ENCODE measurements around the gene CD300LD.
"Not testable (repeated sequence)": the region's sequence is repeated elsewhere in the genome, so short reads cannot be mapped to it uniquely, and the experiment has no call there.

The CD300LD gene

DNA sequence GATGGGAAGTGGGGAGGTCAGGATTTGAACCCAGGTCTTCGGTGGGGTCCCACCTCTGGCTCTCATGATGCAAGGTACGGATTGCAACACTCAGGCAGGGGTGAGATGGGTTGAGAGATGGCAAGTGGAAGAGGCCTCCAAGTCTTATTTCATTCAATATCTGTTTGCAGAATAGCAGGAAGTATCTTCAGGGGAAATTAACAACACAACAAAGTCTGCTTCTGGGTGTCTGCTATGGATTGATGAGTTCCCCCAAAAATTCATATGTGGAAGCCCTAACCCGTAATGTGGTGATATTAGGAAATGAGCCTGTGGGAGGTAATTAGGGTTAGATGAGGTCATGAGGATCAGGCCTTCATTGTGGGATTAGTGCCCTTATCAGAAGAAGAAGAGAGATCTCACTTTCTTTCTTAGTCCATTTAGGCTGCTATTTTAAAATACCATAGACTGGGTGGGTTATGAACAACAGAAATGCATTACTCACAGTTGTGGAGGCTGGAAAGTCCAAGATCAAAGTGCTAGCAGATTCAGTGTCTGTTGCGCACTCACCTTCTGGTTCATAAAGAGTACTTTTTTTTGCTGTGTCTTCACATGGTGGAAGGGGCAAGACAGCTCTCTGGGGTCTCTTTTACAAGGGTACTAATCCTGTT lies 20.3 kb downstream of the CD300LD start:
- no peak for DNase-seq (ENCODE audit: low read depth)

DNA sequence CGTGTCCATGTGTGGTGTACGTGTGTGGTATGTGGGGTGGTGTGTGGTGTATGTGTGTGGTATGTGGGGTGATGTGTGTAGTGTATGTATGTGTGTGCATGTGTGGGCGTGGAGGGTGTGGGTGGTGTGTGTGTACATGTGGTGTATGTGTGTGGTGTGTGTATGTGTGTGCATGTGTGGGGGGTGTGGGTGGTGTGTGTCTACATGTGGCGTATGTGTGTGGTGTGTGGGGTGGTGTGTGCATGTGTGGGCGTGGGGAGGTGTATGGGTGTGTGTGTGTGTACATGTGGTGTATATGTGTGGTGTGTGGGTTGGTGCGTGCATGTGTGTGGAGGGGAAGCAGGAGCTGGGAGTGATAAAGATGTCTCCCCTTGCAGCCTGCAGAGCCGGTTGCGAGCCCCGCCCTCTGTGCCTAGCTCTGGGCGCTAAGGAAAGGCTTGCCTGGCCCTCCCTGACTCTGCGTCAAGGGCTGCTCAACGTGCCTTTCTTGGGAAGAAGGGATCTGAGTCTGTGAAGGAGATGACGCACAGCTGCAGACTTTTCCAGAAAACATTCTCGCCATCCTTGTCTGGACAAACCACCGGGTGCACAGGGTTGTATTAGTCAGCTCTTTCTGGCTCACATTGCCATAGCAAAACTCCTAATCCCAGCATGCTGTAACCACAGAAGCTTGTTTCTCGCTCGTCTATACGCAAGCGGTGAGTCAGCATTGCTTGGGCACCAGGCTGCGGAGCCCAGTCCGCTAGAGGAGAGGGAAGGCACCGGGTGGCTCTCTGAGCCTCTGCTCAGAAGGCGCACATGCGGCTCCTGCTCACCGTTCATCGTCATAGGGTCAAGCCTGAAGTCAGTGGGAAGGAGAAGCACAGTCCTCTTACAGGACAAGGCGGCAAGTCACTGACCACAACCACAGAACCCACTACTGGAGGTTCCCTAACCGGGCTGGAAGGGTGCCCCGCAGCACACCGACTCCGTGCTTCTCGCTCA lies 22.8 kb downstream of the CD300LD start:
- DNase-seq (ENCODE audit: low read depth) = peak; percentile 88

DNA sequence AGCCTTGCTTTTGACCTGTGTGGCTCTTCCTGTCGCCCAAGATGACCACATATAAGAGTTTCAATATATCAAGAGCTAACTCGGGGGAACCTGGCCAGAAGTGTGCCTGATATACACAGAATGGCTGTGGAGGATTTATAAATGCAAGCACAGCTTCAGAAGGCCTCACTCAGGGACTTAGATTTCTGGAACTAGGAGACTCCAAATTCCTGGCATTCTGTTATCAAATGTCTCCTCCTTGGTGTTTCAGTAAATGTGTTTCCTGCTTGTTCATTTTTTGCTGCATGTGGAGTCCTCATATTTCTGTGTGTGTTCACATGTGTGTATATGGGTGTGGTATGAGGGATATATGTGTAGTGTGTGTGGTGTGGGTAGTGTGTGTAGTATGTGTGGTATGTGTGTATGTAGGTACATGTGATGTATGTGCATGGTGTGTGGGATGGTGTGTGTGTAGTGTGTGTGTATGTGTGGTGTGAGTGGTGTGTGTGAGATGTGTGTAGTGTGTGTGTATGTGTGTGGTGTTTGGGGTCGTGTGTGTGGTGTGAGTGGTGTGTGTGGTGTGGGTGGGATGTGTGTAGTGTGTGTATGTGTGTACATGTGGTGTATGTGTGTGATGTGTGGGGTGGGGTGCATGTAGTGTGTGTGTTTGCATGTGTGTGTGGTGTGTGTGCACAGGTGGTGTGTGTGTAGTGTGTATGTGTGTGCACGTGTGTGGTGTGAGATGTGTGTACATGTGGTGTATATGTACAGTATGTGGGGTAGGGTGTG lies 23.8 kb downstream of the CD300LD start:
- DNase-seq (ENCODE audit: low read depth) = no peak

DNA sequence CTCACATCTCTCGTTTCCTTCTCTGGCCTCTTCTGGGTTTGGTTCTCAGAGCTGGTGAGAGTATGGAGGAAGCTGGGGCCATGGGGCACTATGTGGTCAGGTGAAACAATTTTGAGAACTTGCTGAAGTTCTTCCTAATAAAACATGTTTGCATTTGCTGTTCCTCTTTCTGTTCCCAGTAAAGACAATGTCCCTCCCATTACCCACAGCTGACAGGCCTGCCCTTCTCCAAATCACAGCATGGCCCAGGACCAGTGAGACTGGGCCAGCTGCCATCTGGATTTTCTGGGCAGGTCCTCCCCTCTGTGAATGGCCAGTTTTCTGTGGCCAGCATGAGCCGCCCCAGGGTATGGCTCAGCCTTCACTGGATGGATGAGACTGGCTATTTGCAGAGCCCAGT lies 24.7 kb downstream of the CD300LD start, which contains the start of gene CD300H:
TSS of gene CD300H (minus strand) at position 113 of the 400 bp plus-strand sequence.
- DNase-seq (ENCODE audit: low read depth) = no peak

DNA sequence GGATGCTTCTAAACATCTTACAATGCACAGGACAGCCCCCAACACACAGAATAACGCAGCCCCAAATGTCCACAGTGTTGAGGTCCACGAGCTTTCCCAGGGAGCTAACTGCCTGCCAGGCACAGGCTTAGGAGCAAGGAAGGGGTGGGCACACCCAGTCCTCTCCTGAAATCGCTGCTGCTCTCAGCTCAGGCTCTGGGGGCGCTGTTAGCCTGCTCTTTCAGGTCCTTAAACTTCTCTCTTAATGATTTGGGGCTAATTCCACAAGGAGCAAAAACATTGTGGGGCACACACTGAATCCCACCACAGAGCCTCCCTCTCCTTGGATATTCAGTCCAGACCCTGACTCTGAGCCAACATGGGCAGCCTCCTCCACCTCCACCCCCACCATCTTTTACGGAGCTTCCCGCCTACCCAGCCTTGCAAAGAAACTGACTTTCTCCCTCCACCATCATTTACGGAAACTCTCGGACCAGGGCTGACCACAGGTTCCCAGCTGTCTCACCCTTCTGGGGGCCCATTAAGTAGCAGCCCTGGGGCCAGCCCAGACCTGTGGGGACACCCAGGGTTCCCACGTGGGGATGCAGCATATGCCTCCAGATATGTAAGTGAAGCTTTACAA lies 25.8 kb downstream of the CD300LD start:
- DNase-seq (ENCODE audit: low read depth) = no peak

DNA sequence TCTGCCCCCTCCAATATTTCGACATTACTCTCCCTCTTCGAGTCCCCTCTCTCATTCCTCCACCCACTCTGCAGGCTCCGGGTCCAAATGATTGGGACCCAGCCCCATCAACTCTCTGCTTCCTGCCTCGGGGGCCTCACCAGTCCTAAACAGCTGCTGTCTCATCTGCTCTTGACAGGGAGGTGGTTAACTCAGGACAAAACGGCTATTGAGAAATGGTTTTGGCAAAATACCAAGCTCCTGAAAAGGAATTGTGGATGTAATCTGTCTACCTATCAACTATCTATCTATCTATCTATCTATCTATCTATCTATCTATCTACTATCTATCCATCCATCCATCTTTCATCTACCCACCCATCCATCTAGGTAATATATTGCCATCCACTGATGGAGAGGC lies 27.0 kb downstream of the CD300LD start:
- DNase-seq (ENCODE audit: low read depth) = no peak

DNA sequence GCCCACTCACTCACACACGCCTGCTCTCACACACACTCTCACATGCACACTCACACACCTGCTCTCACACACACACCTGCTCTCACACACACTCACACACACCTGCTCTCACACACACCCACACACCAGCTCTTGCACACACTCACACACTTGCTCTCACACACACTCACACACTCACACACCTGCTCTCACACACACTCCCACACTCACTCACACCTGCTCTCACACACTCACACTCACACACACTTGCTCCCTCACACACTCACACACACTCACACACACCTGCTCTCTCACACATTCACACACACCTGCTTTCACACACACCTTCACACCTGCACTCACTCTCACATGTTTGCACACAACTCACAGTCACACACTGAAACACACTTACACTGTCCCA lies 28.7 kb downstream of the CD300LD start:
- no peak for DNase-seq (ENCODE audit: low read depth)

DNA sequence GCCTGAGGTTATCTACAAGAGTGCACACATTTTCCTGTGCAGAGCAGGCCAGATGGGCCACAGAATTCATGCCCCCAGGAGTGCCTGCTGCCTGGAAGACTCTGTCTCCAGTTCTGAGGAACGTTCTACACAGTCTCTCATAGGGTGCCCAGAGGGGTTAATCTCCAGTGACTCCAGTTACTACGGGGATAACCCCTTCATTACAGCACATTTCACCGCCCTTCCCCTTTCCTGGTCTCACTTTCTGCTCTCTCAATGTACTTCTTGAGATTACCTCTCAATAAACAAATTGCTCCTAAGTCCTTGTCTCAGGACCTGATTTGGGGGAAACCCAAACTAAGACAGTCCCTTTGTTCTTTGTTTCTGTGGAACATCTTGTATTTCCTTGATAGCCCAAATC lies 30.5 kb downstream of the CD300LD start:
- DNase-seq (ENCODE audit: low read depth) = no peak

DNA sequence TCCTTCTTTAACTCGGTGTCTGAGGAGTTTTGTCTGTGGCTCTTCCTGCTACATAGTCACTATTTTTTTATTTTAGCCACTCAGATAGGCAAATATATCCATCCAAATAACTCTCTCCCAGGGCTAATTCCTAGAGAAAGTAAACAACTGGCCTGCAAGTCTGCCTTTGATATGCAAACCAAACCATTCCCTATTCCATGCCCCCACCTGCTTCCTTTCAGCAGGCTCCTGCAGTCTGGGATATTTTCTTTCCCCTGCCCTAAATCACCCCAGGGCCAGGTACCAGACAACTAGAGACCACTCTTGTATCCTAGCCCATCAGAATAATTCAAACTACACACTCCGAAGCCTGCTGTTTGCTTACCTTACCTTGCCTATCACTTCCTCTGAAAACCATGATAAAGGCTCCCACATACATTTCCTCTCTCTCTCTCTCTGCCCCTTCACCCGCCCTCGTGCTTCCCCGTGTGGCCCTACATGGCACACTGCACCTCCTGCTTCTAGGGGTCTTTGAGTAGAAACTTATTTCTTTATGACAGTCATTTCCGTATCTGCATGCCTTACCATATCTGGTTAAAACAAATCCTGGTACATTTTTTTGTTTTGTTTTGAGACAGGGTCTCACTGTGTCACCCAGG lies 33.1 kb downstream of the CD300LD start:
- no peak for DNase-seq (ENCODE audit: low read depth)

DNA sequence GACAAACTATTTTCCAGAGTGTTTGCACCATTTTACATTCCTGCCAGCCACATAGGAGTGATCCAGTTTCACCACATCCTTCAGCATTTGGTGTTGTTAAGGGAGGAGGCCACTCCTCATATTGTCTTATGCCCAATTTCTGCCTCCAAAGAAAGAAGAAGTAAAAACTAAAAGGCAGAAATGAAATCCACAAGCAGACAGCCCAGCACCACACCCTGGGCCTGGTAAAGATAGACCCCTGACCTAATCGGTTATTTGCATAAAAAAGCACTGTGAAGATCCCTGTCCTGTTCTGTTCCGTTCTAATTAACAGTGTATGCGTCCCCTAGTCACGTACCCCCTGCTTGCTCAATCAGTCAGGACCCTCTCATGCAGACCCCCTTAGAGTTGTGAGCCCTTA lies 33.7 kb downstream of the CD300LD start:
- DNase-seq (ENCODE audit: low read depth) = not testable (repeated sequence)

DNA sequence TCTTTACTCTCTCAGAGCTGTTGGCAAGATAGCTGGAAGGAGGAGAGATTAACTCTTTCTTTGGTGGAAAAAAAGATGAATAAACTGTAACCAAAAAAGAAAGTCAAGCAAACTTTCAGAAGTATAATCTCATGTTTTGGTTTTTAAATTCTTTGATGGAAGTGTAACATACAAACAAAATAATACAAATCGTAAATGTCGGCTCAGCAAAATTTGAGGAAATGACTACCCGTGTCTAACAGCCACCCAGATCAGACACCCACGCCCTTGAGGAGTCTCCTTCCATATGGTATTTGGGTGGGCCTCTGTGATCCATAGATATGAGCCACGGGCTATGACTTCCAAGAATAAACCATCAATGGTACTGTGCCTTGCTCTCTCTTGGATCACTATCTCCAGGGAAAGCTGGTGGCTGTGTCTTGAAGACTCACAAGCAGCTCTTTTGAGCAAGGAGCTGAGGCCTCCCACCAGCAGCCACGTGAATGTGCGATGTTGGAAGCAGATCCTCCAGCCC lies 36.6 kb downstream of the CD300LD start:
- no peak for DNase-seq (ENCODE audit: low read depth)

DNA sequence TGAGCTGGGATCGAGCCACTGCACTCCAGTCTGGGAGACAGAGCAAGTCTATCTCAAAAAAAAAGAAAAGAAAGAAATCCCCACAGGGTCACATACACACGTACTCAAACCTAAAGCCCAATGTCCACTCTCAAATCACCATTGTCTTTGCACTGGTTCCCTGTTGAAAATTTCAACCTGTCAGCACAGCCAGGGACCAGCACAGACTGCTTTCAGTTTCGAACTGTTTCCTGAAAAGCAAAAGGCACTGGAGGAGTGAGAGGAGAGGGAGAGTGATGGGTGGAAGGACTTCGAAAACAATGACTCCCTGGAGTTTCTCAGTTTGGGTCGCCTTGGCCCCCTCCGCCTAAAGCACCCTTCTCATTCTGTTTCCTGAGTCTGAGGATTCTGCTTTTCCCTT lies 37.2 kb downstream of the CD300LD start:
- no peak for DNase-seq (ENCODE audit: low read depth)

DNA sequence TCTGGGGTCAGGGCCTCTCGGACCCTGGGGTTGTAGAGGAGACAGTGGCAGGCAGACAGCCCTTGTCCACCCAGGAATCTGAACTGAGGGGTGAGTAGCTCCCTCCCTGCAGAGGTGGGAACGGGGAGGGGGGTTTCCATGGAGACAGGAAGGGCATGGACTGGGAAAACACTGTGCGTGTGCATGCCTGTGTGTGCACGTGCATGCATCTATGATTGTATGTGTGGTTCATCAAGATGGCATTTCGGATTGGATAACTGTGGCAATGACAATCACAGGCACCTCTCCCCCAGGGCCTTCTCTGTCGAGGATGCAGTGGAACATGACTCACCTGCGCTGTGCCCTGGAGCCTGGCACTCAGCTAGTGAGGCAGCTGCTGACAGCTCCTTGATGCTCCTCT lies 40.0 kb downstream of the CD300LD start:
- no peak for DNase-seq (ENCODE audit: low read depth)

DNA sequence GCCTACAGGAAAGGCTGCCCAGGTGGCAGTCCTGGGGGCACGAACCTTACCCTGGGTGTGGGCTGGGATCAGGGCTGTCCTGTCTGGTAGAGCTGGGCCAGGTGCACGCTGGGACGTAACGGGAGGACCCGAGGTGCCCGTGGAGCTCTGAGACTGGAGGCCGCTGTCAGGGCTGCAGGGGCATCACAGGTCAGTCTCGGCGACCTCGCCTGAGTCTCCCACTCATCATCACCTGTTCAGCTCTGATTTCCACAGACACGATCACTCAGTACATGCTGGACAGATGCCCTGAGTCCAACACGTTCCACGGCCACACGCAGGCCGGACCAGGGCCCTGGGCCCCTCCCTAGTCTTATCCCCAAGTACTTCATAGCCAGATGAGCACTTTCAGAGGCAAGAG lies 41.5 kb downstream of the CD300LD start:
- no peak for DNase-seq (ENCODE audit: low read depth)

DNA sequence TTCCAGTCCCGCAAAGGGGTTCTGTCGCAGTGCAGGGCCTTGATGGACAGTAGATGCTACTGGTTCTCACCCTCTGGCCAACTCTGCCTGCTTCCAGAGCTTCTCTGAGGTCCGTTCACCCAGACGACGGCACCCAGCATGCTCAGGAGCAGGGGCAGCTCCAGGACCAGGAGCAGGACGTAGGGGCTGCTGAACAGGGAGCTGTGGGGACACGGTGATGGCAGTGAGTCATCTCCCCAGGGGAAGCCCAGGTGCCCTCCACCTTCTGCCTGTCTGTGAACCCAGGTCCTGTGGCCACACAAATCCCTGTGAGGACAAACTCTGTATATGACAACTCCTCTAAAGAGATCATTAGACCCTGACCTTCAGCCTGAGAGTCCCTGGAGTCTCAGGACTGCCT lies 42.7 kb downstream of the CD300LD start:
- no peak for DNase-seq (ENCODE audit: low read depth)

DNA sequence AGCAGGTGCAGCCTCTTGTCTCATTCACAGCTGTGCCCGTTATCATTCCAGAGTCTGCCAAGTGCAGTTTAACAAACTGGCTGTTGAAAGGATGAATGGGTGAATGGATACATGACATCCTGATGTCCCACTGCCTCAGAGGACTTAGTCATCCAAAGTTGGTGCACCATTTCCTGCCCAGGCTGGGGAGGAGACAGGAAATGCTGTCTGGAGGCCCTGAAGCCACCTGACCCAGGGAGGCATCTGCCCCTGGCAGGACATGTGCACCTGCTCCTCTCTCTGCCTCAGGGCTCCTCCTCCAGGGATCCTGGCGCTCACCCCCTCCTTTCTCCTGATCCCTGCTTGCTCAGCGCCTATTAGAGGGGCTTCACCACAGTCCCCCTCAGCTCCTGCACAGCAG lies 44.3 kb downstream of the CD300LD start:
- no peak for DNase-seq (ENCODE audit: low read depth)

DNA sequence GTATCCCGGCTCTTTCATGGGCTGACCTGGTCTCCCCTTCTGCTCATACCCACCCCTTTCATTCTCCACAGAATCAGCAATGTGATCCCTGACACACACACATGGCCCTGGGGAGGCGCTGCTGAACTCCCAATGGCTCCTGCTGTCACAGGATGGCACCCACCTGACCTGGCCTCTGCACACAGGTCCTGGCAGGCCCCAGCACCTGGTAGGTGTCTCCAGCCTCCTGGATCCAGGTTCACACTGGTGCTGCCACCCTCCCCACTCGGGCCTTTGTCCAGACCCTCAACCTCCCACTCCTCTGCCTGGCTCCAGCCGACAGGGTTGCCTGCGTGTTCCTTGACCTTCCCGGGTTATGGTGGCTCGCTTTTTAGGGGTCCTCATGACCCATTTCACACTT lies 44.8 kb downstream of the CD300LD start:
- DNase-seq (ENCODE audit: low read depth) = no peak

DNA sequence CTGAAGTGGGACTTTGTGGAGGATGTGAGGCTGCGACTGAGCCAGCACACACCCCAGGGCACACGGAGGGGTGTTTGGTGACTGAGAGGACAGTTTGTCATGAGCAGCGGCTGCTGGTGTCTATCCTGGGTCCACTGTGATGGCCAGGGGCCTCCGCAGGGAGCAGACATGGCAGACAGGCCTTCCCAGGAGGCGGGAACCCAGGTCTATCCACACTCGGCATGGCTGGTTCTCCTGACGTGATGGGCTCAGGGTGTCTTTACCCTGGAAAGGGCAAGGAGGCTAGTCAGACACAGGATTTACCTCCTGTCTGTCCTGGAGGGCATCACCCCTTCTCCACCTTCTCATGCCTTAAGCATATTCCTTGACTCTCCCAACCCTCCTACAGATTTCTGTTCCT lies 45.5 kb downstream of the CD300LD start:
- DNase-seq (ENCODE audit: low read depth) = no peak

DNA sequence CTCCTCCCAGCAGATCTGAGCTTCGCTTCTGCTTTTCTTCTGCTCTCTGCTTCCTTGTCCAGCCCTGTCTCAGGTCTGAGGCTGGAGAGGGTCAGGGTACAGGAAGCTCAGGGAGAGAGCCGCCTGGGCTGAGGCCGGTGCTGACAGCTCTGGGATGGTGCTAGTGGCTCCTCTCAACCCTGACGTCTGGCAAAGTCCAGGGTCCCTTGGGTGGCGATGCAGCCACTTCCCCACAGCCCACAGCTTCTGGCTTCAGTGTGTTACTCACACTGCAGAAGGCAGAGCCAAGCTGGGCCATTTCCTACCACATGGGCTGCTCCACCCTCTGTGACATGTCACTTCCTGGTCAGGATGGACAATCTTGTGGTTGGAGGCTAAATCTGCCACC lies 46.2 kb downstream of the CD300LD start, which contains the start of gene CD300C:
TSS of gene CD300C (minus strand) at position 273 of the 388 bp plus-strand sequence. CDS start 333 bp downstream, outside the sequence.
- no peak for DNase-seq (ENCODE audit: low read depth)

DNA sequence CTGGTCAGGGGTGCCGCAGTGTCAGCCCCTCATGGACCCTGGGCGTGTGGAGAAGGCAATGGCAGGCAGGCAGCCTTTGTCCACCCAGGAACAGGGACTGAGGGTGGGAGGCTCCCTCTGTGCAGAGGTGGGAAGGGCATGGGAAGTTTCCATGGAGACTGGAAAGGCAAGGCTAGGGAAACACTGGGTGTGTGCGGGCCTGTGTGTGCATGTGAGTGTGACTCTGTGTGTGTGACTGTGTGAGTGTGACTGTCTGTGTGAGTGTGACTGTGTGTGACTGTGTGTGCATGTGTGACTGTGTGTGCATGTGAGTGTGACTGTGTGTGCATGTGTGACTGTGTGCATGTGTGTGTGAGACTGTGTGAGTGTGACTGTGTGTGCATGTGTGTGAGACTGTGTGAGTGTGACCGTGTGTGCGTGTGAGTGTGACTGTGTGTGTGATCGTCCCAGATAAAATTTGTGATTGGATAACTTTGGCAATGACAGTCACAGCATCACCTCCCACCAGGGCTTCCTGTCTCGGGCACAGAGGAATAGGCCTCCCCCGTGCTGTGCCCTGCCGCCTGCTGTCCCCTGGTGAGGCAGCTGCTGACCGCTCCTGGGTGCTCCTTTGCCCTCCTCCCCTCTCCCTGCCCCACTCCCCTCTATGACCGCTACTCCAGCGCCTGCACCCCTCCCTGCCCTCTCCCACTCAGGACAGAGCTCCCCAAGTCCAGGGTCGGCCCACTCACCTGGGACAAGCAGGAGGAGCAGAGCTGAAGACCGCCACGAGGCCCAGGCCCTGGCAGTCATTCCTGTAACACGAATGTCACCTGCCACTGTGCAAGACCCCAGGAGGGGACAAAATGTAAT lies 46.9 kb downstream of the CD300LD start:
- DNase-seq (ENCODE audit: low read depth) = no peak

Measured in non-pigmented ciliary epithelial cell (primary cell).